HG02973 (cell line): Measurements from ENCODE around the gene ATG13.
A peak's percentile ranks its signal among the peaks of the same experiment; 100 is the strongest.
"Not testable (repeated sequence)": the region's sequence is repeated elsewhere in the genome, so short reads cannot be mapped to it uniquely, and the experiment has no call there.

ENCODE experiments used
- ATAC-seq: cut with Tn5 transposase; IDR thresholded peaks from one replicate; pipeline ENCODE4 v1.9.1; 2021; ENCODE audit warnings: moderate library complexity; ENCODE audit not compliant: unreplicated experiment

Gene ATG13

GRCh38 chr11:46694607-46695006, 77.3 kb downstream of the ATG13 start:
- ATAC-seq, result no peak

- no peak for ATAC-seq
These were observed 78.2 kb downstream of the ATG13 start for GRCh38 chr11:46695345-46696211.

GRCh38 chr11:46696212-46696558, 78.8 kb downstream of the ATG13 start:
- no peak for ATAC-seq

DNA sequence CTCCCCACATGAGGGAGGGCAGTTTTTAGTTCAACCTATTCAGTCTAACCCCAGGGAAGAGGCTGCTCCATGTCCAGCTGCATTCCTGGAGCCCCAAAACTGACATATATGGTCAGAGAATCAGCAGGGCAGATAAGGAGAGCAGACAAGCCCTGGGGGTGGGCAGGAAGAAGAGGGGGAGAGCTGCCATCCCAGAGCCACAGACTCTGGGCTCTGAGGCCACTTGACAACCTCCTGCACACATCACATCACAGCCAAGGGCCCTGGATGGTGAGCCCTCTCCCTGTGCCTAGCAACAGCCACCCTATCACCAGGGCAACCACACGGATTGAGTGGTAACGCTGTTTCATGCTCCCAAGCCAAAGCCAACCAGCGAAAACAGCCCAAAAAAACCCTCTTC, 80.0 kb downstream of the ATG13 start:
- no peak for ATAC-seq

DNA sequence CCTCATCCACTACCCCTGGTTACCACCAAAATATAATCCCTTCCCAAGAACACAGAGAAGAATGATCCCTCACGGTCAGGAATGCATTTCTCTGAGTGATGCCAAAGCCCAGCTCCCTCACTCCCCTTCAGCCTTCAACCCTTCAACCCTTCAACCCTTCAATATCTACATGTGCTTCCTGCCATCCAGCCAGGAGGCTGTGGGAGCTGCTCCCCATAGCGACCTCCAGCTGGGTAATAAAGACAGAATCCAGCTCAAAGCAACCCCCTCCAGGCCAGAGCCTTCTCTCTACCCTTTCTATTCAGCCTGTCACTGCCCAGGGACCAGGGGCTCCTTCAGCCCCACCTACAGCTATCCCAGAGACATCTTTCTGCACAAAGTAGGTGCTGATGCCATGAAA, 80.4 kb downstream of the ATG13 start:
- ATAC-seq, result no peak

DNA sequence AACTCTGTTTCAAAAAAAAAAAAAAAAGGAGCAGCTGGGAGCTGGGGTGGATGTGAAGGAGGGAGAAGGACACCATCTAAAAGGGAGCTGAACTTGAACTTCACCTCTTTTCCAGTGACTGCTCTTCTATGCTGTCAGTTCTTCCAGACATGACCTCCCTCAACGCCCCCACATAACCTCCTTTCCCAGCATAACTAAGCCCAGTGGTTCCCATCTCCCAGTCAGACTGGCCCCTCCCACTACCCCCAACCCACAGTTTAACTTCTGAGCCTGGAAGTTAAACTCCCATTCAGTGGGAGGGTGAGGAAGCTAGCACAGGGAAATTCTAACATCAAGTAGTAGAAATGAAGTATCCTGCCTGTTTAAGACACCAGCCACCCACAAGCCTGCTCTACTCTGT, 81.2 kb downstream of the ATG13 start:
- no peak for ATAC-seq

GRCh38 chr11:46700241-46701077, 83.1 kb downstream of the ATG13 start, which contains the start of the genes ARHGAP1 and ZNF408:
Gene ARHGAP1 (minus strand): TSS chr11:46700619. CDS start chr11:46696107, 4,512 bp downstream.
Gene ZNF408 (plus strand): TSS chr11:46701031. CDS start chr11:46701048, 17 bp downstream.
- peak; percentile 87 for ATAC-seq

DNA sequence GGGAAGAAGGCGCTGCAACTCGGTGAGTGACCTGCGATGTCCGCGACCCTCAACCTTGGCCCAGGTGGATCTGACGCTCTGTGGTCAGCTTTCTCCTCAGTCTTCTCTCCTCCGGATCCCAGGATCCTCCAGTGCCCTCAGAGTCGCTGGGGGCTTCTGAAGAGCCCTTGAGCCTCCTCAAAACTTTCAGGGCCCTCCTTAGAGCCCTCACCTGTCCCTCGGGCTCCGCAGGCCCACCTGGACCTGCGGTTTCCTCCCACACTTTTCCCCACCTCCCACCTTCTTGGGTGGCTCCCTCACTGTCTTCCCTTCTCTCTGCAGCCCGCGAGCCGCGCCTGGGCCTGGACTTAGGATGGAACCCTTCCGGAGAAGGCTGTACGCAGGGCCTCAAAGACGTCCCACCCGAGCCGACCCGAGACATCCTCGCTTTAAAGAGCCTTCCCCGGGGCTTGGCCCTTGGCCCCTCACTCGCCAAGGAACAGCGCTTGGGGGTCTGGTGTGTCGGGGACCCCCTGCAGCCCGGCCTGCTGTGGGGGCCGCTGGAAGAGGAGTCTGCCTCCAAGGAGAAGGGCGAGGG, 83.8 kb downstream of the ATG13 start:
- ATAC-seq, result no peak

DNA sequence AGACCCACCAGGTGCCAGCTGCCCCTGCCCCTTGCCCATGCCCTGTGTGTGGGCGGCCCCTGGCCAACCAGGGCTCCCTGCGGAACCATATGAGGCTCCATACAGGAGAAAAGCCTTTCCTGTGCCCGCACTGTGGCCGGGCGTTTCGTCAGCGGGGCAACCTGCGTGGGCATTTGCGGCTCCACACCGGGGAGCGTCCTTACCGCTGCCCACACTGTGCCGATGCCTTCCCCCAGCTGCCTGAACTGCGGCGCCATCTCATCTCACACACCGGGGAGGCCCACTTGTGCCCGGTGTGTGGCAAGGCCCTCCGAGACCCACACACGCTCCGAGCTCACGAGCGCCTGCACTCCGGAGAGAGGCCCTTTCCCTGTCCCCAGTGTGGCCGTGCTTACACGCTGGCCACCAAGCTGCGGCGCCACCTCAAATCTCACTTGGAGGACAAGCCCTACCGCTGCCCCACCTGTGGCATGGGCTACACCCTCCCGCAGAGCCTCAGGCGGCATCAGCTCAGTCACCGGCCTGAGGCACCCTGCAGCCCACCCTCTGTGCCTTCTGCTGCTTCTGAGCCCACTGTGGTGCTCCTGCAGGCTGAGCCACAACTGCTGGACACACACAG, 87.8 kb downstream of the ATG13 start:
- ATAC-seq, result no peak

- no peak for ATAC-seq
These were observed 89.5 kb downstream of the ATG13 start for GRCh38 chr11:46706886-46707285.

DNA sequence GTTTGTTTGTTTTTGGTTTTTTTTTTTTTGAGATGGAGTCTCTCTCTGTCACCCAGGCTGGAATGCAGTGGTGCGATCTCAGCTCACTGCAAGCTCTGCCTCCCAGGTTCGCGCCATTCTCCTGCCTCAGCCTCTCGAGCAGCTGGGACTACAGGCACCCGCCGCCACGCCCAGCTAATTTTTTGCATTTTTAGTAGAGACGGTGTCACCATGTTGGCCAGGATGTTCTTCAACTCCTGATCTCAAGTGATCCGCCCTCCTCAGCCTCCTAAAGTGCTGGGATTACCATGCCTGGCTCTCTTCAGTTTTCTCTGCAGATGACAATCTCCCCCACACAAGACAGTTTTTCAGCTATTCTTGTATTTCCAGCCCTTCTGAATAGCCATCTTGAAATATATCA, 92.0 kb downstream of the ATG13 start:
- ATAC-seq, result not testable (repeated sequence)

DNA sequence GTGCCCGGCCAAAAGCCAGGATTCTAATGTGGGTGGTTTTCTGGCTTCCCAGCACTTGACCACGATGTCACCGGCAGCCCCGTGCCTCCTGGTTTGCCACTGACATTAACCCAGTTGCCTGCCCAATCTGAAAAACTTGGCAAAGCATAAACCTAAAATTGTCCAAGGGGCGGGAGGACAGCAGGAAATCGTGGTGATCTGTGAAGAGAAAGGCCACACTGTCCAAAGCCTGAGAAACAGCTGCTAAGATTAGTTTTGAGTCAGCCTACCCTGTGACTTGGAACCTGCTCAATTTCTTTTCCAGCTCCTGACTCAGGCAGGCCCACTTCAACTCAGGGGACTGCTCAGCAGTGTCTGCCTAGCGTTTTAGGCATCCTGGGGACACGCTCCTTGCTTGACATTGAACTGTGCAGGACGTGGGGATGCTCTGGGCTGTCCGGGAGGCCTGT, 93.5 kb downstream of the ATG13 start:
- ATAC-seq, result no peak

DNA sequence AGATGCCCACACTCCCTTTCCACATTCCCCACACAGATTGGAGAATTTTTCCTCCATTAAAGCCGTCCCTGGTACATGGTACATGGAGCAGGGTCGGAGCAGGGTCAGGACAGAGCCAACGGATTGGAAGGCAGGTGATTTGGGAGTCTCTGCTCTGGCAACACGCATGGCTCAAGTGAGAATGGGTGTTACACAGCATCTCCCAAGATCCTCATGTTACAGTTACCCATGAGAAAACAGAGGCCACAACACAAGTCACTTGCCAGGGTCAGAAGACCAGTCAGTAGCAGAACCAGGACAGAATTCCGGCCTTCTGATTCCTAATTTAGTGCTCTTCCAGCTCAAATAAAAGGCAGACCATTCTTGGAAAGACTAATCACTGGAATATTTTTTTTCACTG, 94.0 kb downstream of the ATG13 start:
- no peak for ATAC-seq

DNA sequence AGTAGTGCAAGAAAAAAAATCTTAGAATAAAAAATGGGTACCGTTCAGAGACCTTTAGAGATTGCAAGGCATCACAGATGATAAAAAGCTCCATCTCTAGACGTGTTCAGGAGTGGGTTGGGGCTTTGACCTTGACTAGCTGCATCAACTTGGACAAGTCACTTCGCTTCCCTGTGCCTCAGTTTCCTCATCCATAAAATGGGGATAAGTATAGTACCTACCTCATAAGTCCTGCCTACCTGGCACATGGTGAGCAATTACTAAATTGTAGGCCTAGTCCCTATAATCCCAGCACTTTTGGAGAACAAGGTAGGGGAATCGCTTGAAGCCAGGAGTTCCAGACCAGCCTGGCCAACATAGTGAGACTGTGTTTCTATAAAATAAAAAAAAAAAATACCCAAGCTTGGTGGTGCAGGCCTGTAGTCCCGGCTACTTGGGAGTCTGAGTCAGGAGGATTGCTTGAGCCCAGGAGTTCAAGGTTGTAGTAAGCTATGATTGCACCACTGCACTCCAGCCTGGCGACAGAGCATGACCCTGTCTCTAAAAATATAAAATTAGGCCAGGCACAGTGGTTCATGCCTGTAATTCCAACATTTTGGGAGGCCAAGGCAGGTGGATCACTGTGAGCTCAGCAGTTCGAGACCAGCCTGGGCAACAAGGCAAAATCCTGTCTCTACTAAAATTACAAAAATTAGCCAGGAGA, 95.7 kb downstream of the ATG13 start:
- no peak for ATAC-seq

DNA sequence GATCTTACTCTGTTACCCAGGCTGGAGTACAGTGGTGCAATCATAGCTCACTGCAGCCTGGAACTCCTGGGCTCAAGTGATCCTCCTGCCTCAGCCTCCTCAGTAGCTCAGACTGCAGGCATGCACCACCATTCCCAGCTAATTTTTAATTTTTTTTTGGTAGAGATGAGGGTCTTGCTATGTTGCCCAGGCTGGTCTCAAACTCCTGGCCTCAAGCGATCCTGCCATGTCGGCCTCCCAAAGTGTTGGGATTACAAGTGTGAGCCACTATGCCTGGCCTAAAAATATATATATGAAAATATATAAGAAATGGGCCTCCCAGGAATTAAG, 100.4 kb downstream of the ATG13 start:
- not testable (repeated sequence) for ATAC-seq

DNA sequence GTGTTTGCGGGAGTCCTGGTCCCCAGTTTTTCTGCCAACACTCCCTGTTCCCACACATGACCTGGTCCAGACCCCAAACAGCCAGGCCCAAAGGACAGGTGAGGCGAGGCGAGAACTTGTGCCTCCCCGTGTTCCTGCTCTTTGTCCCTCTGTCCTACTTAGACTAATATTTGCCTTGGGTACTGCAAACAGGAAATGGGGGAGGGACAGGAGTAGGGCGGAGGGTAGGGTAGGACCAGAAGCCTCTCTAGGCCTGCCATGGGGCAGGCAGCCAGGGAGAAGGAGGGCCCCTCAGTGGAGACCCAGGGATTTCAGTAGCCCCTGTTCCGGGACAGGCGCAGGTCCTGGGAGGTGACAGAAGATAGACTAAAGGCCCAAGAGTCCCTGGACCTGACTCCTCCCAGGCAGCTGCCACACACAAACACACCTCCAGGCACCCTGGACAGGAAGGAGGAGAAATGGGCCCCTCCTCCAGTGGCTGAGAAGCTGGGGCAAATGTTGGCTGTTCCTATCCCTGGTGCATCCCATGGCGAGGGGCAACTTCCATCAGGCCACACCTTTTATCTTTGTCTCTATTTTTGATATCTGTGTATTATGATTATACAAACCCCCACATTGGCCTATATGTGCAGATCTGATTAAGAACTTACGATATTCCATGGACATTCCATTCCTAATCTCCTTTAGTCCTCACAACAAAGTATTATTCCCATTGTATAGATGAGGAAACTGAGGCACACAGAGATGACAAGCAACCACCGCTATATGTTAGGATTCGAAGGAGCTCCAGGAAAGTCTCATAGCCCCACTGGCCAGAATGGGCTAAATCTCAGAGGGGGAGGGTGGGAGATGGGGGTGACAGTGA, 101.0 kb downstream of the ATG13 start:
- no peak for ATAC-seq

DNA sequence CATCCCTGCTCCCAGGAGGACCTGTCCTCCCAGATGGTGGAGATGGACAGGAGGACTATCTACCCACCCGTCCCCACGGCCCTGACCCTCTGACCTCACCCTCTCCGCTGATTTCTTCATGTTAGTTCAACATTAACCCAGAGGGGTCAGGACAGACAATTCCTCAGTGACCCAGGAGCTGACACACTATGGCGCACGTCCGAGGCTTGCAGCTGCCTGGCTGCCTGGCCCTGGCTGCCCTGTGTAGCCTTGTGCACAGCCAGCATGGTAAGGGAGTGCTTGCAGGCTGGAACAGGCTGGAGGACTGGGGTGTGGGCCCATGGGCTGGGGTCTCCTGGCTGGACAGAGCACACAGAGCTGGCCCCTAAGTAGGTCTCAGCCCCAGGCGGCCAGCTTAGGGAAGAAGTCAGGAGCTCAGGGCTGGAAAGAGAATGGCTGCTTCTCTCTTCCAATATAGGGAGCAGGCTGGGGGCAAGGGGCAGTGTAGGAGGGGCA, 101.7 kb downstream of the ATG13 start, which contains the start of gene F2:
Gene F2, plus strand, starts transcription at position 166 of the 495 bp plus-strand sequence. Its CDS starts 23 bp downstream, at position 189.
- ATAC-seq, result no peak

GRCh38 chr11:46719543-46720218, 102.3 kb downstream of the ATG13 start:
- ATAC-seq, result no peak

DNA sequence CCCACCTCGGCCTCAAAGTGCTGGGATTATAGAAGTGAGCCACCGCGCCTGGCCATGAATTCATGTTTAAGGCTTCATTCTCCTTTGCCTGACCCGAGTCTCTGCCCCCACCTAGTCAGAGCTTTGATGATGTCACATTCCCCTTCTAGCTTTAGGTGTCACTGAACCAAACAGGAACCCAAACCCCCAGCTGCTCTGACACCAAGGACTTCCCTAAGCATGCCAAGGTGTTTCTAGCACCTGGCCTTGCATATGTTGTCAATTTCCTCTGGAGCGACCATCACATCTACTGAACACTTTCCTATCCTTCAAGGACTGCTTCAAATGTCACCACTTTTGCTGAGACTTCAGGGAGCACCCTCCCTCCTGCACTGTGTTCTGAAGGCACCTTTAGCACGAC, 103.9 kb downstream of the ATG13 start:
- no peak for ATAC-seq
